HEK293 (cell line): ENCODE results near the gene SHBG.

ENCODE experiments used
- CTCF ChIA-PET: fragments of 350-600 bp; formaldehyde crosslinking; extraction: SDS; loops from one replicate; lab custom pipeline; 2021; ENCODE audit warnings: antibody characterized with exemption; lab: Yijun Ruan, JAX
- POLR2A ChIA-PET: fragments of 300-600 bp; formaldehyde crosslinking; extraction: SDS; loops from one replicate; lab custom pipeline; 2020; ENCODE audit warnings: antibody characterized with exemption, inconsistent platforms; lab: Yijun Ruan, JAX
- H3K27ac ChIP-seq: fragments of 200-500 bp; sonication (Bioruptor generic); 2 replicates; pipeline ENCODE4 v1.5.1; 2014; ENCODE audit warnings: low read depth, low read length, control low read depth, inconsistent platforms; ENCODE audit errors: extremely low read depth
- H3K36me3 ChIP-seq, 2 experiments: fragments of 200-500 bp in 1 of 2; sonication (Bioruptor generic) in 1 of 2; 1 replicate in 1 of 2; 2 replicates in 1 of 2; pipeline ENCODE4 v1.5.1; 2014 to 2017; ENCODE audit warnings: inconsistent platforms in 2 of 2, low read length in 2 of 2; ENCODE audit not compliant: control insufficient read depth in 2 of 2, insufficient read depth in 1 of 2
- H3K4me1 ChIP-seq: fragments of 200-500 bp; sonication (Bioruptor generic); 2 replicates; pipeline ENCODE4 v1.5.1; 2014; ENCODE audit warnings: mild to moderate bottlenecking, low read length, inconsistent platforms; ENCODE audit not compliant: control insufficient read depth, insufficient read depth
- H3K4me3 ChIP-seq: 2 replicates; pipeline ENCODE4 v1.5.1; 2011; ENCODE audit warnings: low read depth, mild to moderate bottlenecking, control low read depth, low read length, moderate library complexity
- H3K9me3 ChIP-seq: fragments of 200-500 bp; sonication (Bioruptor generic); 2 replicates; pipeline ENCODE4 v1.5.1; 2014; ENCODE audit warnings: low read depth, low read length, inconsistent platforms; ENCODE audit not compliant: control insufficient read depth, insufficient read depth
- KLF16 ChIP-seq: fragments of 450-650 bp; formaldehyde crosslinking; IDR thresholded peaks from 2 replicates; pipeline ENCODE4 v1.5.1; 2017; ENCODE audit warnings: missing biosample characterization, missing genetic modification characterization
- RBAK ChIP-seq: fragments of 450-650 bp; formaldehyde crosslinking; IDR thresholded peaks from 2 replicates; pipeline ENCODE4 v1.5.1; 2016; ENCODE audit warnings: missing biosample characterization, missing genetic modification characterization
- SP2 ChIP-seq: fragments of 450-650 bp; formaldehyde crosslinking; IDR thresholded peaks from 2 replicates; pipeline ENCODE4 v1.5.1; 2016; ENCODE audit warnings: missing biosample characterization, missing genetic modification characterization
- ZBTB17 ChIP-seq: fragments of 450-650 bp; formaldehyde crosslinking; IDR thresholded peaks from 2 replicates; pipeline ENCODE4 v1.5.1; 2016; ENCODE audit warnings: missing biosample characterization, missing genetic modification characterization
- ZBTB20 ChIP-seq: fragments of 450-650 bp; formaldehyde crosslinking; IDR thresholded peaks from 2 replicates; pipeline ENCODE4 v1.5.1; 2016; ENCODE audit warnings: missing biosample characterization, missing genetic modification characterization
- ZBTB48 ChIP-seq: fragments of 450-650 bp; formaldehyde crosslinking; IDR thresholded peaks from 2 replicates; pipeline ENCODE4 v1.5.1; 2016; ENCODE audit warnings: missing biosample characterization, missing genetic modification characterization
- ZNF202 ChIP-seq: fragments of 450-650 bp; formaldehyde crosslinking; IDR thresholded peaks from 2 replicates; pipeline ENCODE4 v1.5.1; 2016; ENCODE audit warnings: missing biosample characterization, missing genetic modification characterization, borderline replicate concordance
- ZNF335 ChIP-seq: fragments of 450-650 bp; formaldehyde crosslinking; conservative IDR thresholded peaks from 2 replicates; pipeline ENCODE4 v1.5.1; 2016; ENCODE audit warnings: missing biosample characterization, missing genetic modification characterization
- ZNF366 ChIP-seq: fragments of 450-650 bp; formaldehyde crosslinking; conservative IDR thresholded peaks from 2 replicates; pipeline ENCODE4 v1.5.1; 2016; ENCODE audit warnings: missing biosample characterization, missing genetic modification characterization
- ZNF549 ChIP-seq: fragments of 450-650 bp; IDR thresholded peaks from 2 replicates; pipeline ENCODE4 v1.5.1; 2018; ENCODE audit warnings: missing biosample characterization, missing genetic modification characterization, mild to moderate bottlenecking, inconsistent platforms, moderate library complexity
- ZNF560 ChIP-seq: fragments of 450-650 bp; formaldehyde crosslinking; IDR thresholded peaks from 2 replicates; pipeline ENCODE4 v1.5.1; 2017; ENCODE audit warnings: missing biosample characterization, missing genetic modification characterization, borderline replicate concordance
- ZNF792 ChIP-seq: fragments of 450-650 bp; formaldehyde crosslinking; IDR thresholded peaks from 2 replicates; pipeline ENCODE4 v1.5.1; 2016; ENCODE audit warnings: missing biosample characterization, missing genetic modification characterization
- ZNF830 ChIP-seq: fragments of 450-650 bp; IDR thresholded peaks from 2 replicates; pipeline ENCODE4 v1.5.0; 2018; ENCODE audit warnings: missing biosample characterization, missing genetic modification characterization, low read depth, mild to moderate bottlenecking, moderate library complexity
- TF ChIP-seq, protein P1 (sequence below): fragments of 450-650 bp; formaldehyde crosslinking; IDR thresholded peaks from 2 replicates; pipeline ENCODE4 v1.5.1; 2016; ENCODE audit warnings: missing biosample characterization, missing genetic modification characterization
- TF ChIP-seq, protein P2 (sequence below): fragments of 450-650 bp; formaldehyde crosslinking; IDR thresholded peaks from 2 replicates; pipeline ENCODE4 v1.5.1; 2016; ENCODE audit warnings: missing biosample characterization, missing genetic modification characterization
- TF ChIP-seq, protein P3 (sequence below): fragments of 450-650 bp; formaldehyde crosslinking; IDR thresholded peaks from 2 replicates; pipeline ENCODE4 v1.5.1; 2016; ENCODE audit warnings: missing biosample characterization, missing genetic modification characterization

The SHBG gene

GRCh38 chr17:7612294-7612640 lies 17.7 kb upstream of the SHBG start (continued):
- TF ChIP-seq, protein P1, sequence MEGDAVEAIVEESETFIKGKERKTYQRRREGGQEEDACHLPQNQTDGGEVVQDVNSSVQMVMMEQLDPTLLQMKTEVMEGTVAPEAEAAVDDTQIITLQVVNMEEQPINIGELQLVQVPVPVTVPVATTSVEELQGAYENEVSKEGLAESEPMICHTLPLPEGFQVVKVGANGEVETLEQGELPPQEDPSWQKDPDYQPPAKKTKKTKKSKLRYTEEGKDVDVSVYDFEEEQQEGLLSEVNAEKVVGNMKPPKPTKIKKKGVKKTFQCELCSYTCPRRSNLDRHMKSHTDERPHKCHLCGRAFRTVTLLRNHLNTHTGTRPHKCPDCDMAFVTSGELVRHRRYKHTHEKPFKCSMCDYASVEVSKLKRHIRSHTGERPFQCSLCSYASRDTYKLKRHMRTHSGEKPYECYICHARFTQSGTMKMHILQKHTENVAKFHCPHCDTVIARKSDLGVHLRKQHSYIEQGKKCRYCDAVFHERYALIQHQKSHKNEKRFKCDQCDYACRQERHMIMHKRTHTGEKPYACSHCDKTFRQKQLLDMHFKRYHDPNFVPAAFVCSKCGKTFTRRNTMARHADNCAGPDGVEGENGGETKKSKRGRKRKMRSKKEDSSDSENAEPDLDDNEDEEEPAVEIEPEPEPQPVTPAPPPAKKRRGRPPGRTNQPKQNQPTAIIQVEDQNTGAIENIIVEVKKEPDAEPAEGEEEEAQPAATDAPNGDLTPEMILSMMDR, result no peak
- no peak for TF ChIP-seq ZNF549
- no peak for TF ChIP-seq ZNF560 (tag by site-specific recombination)

GRCh38 chr17:7613769-7614424 lies 16.0 kb upstream of the SHBG start:
- H3K36me3 ChIP-seq, result peaks cover 26 to 28% of the 10 kb centered on the region in 2 experiments; a peak in 2 of 3 replicates
- H3K27ac ChIP-seq, result peak overlapping the region; percentile 97
- H3K4me1 ChIP-seq, result peaks cover 22% of the 10 kb centered on the region
- TF ChIP-seq, protein P2, sequence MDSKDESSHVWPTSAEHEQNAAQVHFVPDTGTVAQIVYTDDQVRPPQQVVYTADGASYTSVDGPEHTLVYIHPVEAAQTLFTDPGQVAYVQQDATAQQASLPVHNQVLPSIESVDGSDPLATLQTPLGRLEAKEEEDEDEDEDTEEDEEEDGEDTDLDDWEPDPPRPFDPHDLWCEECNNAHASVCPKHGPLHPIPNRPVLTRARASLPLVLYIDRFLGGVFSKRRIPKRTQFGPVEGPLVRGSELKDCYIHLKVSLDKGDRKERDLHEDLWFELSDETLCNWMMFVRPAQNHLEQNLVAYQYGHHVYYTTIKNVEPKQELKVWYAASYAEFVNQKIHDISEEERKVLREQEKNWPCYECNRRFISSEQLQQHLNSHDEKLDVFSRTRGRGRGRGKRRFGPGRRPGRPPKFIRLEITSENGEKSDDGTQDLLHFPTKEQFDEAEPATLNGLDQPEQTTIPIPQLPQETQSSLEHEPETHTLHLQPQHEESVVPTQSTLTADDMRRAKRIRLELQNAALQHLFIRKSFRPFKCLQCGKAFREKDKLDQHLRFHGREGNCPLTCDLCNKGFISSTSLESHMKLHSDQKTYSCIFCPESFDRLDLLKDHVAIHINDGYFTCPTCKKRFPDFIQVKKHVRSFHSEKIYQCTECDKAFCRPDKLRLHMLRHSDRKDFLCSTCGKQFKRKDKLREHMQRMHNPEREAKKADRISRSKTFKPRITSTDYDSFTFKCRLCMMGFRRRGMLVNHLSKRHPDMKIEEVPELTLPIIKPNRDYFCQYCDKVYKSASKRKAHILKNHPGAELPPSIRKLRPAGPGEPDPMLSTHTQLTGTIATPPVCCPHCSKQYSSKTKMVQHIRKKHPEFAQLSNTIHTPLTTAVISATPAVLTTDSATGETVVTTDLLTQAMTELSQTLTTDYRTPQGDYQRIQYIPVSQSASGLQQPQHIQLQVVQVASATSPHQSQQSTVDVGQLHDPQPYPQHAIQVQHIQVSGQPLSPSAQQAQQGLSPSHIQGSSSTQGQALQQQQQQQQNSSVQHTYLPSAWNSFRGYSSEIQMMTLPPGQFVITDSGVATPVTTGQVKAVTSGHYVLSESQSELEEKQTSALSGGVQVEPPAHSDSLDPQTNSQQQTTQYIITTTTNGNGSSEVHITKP (tag by site-specific recombination), result peak; percentile 82
- peak; percentile 40 for TF ChIP-seq SP2 (tag by site-specific recombination)
- peak; percentile 74; the same call in 1 of the 2 replicates for TF ChIP-seq ZBTB20 (tag by site-specific recombination)
- TF ChIP-seq ZNF792, result no peak
- TF ChIP-seq ZNF366, result peak; percentile 44; the same call in 1 of the 2 replicates
- no peak for TF ChIP-seq ZNF202 (tag by site-specific recombination)
- TF ChIP-seq ZNF830 (tag by site-specific recombination), result no peak
- TF ChIP-seq KLF16 (tag by site-specific recombination), result 0 out of 2 replicates have a peak, but pooled peaks have one; percentile 13
- no peak for TF ChIP-seq RBAK (tag by site-specific recombination)
- TF ChIP-seq ZBTB48 (tag by site-specific recombination), result peak; percentile 55; the same call in 1 of the 2 replicates
- TF ChIP-seq, protein P3, sequence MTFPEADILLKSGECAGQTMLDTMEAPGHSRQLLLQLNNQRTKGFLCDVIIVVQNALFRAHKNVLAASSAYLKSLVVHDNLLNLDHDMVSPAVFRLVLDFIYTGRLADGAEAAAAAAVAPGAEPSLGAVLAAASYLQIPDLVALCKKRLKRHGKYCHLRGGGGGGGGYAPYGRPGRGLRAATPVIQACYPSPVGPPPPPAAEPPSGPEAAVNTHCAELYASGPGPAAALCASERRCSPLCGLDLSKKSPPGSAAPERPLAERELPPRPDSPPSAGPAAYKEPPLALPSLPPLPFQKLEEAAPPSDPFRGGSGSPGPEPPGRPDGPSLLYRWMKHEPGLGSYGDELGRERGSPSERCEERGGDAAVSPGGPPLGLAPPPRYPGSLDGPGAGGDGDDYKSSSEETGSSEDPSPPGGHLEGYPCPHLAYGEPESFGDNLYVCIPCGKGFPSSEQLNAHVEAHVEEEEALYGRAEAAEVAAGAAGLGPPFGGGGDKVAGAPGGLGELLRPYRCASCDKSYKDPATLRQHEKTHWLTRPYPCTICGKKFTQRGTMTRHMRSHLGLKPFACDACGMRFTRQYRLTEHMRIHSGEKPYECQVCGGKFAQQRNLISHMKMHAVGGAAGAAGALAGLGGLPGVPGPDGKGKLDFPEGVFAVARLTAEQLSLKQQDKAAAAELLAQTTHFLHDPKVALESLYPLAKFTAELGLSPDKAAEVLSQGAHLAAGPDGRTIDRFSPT (tag by site-specific recombination), result peak; percentile 11; the same call in 1 of the 2 replicates
- TF ChIP-seq, protein P1, result peak; percentile 61
- 0 out of 2 replicates have a peak, but pooled peaks have one; percentile 22 for TF ChIP-seq ZBTB17 (tag by site-specific recombination)
- peak; percentile 75 for TF ChIP-seq ZNF335
- ChIA-PET CTCF (interaction anchor here (1.1 to 5.1 kb wide), 9 partner anchors 10 to 428 kb away, joined by 3 to 30 read pairs (median 8); partner anchors contain the start of genes SAT2, TP53 and WRAP53), POLR2A (interaction anchor here (0.5 to 6.9 kb wide), 16 partner anchors 9 to 456 kb away, joined by 3 to 52 read pairs (median 8); partner anchors contain the start of genes ATP1B2, CNTROB, MPDU1 and NEURL4)
- H3K9me3 ChIP-seq, result no peaks in the 10 kb centered on the region
- peak overlapping the region; percentile 65 for H3K4me3 ChIP-seq
